GM18868 (cell line): ENCODE measurements around the gene GRM8.
A peak's percentile ranks its signal among the peaks of the same experiment; 100 is the strongest.
"Not testable (repeated sequence)": the region's sequence is repeated elsewhere in the genome, so short reads cannot be mapped to it uniquely, and the experiment has no call there.

ENCODE experiments used
- ATAC-seq: cut with Tn5 transposase; IDR thresholded peaks from one replicate; pipeline ENCODE4 v1.9.1; 2021; ENCODE audit warnings: mild to moderate bottlenecking, moderate library complexity; ENCODE audit not compliant: unreplicated experiment

The GRM8 gene

DNA sequence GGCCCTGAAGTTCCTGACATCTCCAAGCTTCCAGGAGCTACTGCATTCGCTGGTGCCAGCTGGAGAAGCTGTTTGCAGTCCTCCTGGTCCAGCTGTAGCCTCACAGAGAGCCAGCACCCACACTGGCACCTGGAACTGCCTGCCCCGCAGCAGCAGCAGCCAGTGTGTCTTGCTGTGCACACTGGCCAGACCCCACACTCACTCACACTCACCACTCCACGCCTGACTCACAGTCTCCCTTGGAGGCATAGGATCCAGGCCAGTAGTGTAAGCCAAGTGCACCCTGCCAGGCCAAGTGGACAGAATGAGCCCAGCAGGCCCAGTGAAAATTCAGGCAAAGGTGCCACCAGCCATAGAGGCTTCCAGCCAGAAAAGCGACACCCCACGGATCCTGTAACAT is 566.3 kb downstream of the GRM8 start:
- ATAC-seq: no peak

DNA sequence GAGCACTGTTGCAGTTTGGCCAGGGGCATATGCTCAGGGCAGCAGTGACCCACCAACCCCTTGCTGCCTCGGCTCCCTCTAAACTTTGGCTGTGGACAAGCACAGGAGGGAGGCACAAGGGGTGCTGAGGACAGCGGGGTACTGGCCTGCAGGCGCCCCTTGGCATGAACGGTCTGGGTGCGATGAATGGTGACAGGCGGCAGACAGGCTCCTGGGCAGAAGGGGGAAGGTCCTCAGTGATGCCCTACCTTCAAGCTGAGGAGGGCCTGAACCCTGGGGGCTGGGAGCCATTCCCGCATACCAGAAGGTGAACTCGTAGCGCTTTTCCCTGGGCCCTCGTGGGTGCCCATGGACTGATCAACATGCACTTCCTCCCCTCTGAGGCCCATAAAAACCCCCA is 567.1 kb downstream of the GRM8 start:
- ATAC-seq: no peak

DNA sequence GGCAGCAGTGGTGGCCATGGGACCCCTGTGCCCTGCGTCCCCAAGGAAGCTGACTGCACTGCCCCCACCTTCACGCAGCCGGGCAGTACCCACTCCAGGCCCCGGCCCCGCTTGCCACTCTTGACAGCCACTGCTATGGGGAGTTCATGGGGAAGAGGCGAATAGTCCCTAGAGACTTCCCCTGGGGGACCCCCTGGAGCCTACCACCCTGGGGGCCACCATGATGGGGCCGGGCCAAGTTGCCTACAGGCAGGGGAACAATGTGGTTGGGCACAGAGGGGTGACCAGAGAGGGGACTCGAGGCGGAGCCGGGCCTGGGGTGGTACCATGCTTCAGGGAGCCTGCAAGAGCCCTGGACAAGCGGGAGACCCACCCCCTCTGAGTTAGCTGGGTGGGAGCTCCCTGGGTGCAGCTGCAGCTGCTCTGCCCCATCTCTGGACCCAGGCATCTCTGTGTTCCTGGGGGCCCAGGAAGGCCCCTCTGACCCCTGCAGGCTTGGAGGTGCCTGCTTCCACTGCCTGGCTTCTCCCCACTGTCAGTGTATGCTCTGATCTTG is 567.6 kb downstream of the GRM8 start:
- ATAC-seq: no peak

DNA sequence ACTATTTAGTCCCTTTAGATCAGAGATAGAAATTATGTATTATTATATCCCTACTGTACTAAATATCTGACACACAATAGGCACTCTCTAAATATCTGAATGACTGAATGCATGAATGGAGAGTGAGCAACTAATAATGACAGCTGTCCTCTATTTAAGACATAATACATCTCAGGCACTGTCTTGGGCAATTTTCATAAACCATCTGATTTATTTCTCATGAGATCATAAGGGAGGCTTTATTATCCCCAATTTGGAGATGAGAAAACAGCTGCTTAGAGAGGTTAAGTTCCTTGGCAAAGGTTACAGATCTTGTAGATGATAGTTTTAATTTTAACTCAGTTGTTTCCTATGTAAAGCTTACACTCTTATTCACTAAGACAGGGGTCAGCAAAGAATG is 570.6 kb downstream of the GRM8 start:
- no peak for ATAC-seq

DNA sequence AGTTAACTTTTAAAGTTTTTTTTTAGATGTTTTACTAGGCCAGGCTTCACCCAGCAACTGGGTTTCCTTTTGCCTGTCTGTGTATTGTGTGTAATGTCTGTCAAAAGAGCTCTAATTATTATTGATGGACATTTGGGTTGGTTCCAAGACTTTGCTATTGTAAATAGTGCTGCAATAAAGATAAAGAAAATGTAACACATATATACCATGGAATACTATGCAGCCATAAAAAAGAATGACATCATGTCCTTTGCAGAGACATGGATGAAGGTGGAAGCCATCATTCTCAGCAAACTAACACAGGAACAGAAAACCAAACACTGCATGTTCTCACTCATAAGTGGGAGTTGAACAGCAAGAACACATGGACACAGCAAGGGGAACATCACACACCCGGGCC is 584.0 kb downstream of the GRM8 start:
- not testable (repeated sequence) for ATAC-seq

DNA sequence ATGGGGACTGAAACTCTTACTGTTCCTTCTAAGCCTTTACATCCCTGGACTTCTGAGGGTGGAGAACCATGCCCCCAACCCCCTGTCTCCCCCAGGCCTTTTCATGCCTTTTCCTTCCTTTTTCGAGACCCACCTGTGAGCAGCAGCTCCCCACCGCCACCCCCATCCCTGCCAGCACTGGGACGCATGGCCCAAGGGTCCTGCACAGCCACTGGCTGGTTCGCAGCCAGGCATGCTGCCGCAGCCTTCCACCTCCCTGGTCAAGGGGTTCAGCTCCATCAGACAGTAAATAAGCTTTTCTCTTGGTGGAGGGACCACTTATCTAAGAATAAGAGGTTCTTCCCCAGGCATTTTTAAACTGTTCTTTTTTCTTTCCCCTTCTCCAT is 584.4 kb downstream of the GRM8 start:
- ATAC-seq: no peak

DNA sequence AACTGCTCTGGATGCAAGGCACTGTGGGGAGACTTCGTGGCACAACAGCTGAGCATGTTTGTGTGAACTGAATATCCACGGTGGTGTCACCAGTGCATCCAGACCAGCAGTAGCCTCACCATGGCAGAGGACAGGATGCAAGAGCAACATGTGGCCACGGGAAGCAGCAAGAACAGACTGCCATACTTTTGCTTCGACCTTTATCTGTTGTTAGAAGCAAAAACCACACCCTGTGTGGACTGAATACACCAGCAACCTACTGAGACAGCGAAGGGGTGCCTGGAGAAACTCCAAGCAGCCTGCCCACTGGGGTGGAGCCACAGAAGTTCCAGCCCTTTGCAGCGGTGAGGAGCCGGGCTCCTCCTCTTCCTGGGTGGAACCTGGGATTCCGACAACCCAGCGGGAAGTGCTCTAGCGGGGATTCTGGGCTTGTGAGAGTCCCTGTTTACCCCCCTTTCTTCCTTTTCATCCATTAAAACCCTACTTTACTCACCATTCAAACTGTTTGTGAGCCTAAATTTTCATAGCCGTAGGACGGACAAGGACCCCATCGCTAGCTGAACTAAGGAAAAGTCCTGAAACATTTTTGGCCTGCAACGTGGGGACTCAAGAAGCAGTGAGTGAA is 584.9 kb downstream of the GRM8 start:
- no peak for ATAC-seq

DNA sequence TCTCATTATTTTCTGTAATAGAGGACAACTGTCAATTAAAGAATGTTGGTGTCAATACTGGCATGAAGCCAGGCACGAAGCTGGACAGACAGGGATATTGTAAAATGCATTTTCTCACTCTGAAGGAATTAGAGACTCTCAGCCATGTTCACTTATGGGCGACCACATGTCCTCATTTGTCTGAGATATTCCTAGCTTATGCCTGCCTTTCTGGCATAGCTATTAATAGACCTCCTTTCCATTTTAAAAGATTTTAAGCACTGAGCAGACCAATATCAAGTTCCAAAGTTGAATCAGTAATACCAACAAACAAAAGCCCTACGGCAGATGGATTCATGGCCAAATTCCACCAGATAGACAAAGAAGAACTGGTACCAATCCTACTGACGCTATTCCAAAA is 589.9 kb downstream of the GRM8 start:
- ATAC-seq: no peak

DNA sequence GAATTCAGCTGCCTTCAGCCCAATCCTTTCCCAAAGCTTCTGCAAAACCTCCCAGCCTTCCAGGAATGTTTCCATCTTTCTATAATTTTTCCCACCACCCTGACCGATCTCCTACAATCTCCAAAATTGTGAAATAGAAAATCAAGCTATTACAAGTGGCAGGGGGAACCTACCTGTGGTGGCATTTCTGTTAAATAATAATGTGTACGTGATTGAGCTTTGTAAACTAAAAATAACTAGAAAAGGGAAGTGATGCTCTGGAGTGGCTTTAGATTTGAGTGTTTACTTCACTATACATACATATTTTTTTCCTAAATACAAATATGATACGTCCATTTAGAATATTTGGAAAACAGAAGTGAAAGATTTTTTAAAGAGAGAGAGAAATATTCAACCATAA is 593.6 kb downstream of the GRM8 start:
- peak; percentile 75 for ATAC-seq

DNA sequence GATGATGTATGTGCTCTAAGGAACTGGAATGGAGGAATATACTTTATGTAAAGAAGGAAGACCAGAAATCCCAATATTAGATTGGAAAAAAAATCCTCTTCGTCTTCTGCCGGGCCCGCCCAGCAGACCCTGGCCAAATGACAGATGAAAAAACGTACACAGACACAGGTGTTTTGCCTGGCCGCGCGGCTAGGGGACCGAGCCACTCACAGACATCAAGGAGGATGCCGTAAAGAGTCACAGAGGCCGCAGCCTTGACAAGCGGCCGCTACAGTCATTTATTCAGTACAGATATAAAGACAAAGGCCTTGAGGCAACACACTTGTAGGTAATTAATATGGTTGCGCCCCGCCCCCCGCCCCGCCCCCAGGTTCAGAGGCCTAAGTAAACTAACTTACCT is 594.1 kb downstream of the GRM8 start:
- ATAC-seq: peak; percentile 9

DNA sequence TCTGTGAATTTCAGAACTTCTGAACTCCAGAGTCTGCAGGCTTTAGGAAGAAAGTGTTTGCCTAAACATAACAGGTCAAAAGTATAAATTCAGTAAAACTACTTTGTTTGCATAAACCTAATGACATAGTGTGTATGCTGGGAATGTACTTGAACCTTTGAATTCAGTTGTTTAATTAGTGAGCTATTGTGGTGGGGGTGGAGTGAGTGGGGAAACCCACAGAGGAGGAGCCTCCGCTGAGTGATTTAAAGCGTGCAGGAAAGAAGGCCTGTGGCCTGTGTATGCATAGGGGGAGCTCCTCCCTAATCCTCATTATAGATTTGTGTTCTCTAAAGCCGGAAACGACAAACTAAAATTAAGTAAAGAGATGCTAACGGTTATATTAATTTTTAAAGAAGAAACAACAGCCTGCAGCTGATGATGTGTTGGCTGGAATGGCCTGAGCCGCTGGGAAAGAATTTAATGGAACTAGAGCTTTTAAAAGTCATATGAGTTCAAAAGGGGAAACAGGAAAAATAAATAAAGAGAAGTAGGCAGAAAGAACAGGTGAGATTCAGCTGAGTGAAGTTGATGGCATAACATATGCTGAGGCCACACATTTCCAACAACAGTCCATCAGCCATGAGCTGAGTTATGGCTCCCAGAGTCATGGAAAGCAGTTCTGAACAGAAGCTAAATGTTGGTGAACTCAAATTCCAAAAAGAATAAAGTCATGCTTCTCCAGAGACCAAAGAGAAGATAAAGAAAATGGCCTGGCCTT is 595.0 kb downstream of the GRM8 start:
- peak; percentile 92 for ATAC-seq

DNA sequence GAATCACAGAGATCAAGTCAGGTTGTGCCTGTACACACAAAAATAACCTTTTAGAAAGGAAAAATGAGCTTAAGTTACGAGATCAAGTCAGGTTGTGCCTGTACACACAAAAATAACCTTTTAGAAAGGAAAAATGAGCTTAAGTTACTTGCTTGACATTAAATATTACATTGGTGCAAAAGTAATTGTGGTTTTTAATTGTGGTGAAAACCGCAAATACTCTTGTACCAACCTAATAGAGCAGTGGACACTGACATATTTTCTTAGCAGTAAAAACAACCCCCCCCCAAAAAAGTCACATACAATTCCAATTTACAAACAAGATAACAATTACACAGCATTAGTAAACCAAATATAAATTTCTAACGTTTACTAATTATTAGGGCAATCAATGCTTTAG is 595.6 kb downstream of the GRM8 start:
- ATAC-seq: no peak

DNA sequence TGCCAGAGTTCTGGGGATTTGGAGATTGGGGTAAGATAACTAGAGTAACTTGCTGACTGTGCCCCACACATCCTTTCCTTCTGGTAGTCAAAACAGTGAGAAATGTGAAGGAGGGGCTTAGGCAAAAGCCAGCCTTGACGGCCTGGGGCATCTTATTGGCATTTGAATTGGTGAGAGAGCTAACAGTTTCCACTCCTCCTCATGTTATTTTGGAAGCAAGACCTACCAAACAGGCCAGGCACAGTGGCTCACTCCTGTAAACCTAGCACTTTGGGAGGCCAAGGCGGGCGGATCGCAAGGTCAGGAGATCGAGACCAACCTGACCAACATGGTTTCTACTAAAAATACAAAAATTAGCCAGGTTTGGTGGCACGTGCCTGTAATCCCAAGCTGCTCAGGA is 596.6 kb downstream of the GRM8 start:
- ATAC-seq: no peak

DNA sequence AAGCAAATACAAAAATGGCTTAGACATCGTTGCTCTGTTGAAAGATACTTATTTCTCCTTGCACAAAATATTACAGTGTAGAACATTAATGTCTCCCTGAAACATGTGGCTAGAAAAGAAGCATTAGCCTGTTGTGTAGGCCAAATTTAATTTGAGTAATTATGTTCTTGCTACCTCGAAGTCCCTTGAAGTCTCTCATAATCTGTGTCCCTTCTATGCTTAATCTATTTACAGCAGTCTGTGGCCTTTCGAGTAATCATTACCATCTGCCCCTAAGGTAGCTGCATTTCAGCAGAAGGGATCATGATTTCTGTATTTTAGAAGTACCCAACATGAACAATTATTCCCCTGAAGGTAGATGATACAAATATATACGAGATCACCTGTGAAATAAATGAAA is 615.2 kb downstream of the GRM8 start:
- ATAC-seq: no peak

DNA sequence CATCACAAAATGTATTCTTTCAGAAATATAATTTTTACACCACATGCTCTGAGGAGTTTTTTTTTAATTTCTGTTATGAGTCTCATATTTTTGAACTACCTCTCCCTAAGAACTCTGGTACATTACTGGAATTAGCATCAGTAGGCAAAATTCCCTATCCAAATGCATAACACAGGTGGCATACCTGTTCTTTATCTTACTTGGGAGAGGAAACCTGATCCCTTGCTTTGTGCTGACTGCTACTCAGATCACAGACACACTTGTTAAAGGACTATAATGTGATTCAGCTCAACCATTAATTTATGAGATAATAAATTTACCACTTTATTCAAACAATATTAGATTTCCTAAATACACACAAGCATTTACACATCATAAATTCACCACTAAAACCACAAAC is 617.2 kb downstream of the GRM8 start:
- ATAC-seq: no peak

DNA sequence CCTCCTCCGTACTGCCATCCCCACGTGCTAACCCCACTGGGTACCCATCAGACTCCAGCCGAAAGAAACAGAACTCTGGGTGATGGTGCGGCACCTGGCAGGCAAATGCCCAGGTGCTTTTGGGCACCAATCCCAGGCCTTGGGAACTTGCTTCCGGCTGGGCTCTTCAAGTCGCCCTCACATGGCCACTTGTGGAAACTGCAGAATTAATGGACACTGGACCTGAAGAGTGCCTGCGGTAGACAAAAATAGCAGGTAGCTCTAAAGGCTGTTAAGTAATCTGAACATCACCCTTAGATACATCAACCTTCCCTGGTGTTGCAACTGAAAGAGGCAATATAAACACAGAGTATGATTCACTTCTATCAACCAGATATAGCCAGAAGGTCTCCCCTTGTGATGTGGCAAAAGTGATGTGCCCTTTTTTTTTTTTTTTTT is 644.4 kb downstream of the GRM8 start:
- no peak for ATAC-seq

DNA sequence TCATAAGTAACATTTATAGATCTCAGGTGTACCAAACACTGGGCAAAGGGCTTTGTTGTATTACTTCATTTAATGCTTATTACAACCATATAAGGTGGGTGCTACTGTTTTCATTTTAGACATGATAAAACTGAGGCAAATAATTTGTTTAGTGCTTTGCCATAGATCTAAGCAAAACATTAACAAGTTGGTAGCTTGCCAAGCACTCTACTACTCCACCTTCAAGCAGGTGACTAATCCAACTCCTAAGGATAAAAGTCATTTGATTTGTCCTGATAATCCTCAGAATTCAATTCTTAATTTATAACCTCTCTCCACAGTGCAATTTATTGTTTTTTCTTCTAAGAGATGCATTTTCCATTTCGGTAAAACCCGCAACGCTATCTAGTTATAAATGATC is 646.4 kb downstream of the GRM8 start:
- no peak for ATAC-seq

DNA sequence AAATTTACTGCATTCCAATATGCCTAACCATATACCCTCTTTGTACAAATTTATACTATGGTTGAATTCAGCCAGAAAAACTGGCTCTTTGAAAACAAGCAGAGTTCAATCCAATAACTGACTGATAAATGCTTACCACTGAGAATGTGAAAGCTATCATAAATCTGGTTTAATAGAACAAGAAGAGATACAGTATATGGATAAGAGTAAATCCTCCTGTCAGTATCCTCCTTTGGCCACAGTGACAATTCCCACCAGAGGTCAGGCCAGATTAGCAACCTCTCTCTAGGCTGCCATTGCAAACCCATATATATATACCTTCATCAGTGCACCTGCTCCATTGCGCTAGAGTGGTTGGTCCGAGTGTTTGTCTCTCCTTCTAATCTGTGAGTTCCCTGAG is 647.2 kb downstream of the GRM8 start:
- no peak for ATAC-seq

DNA sequence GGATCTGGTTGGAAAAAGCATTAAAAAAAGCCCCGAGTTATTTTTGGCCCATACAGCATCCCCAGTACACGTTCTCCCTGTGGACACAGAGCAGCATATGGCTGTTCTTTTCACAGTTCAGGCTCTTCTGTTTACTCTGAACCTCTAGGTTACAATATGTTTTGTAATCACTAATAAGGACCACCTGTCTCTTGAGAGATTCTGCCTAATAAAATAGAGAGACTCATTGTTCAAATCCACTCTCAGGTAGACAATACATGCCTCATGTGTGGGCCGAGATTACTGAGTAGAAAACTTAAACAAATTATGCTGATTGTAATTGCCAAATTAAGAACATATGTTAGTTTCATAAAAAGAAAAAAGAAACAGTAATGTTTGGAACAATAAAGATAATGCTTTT is 647.7 kb downstream of the GRM8 start:
- ATAC-seq: no peak

DNA sequence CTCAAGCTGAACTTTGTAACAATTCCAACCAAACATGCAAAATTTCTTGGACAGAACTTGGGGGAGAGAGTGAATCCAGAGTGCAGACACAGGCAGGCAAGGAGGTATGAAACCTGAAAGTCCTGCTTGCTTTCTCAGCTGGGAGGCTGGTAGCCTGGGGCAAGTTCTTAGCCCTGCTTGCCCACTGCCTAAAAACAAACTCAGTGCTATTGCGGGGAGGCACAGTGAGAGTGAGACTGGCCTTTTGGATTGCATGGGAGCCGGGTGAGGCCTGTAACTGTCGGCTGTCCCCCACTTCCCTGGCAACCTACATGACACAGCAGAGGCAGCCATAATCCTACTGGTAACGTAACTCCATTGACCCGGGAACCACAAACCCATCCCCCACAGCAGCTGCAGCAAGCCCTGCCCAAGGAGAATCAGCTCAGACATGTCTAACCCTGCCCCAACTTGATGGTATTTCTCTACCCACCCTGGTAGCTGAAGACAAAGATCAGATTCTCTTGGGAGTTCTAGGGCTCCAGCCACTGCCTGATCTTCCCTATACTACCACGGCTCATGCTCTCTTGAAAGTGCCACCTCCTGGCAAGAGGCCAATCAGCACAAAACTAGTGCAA is 663.6 kb downstream of the GRM8 start:
- ATAC-seq: no peak

DNA sequence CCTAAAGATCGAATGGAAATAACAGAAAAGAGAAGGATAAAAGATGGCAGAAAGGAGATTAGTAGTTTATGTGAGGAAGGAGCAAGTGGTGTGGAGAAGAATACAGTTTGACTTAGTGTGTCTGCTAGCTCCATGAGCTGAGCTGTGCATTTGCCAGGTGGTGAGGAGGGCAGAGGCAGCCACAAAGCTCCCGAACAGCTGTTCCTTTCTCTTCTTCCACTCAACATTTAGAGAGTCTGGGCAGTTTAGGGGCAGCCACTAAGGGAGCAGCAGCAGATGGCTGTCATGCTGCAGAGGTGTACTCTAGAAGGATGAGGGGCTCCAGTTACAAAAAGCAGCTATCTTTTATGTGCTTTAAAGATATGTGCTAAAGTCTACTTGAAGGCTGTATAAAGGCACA is 674.4 kb downstream of the GRM8 start:
- ATAC-seq: no peak
